ENCODE results near the gene AKR1B15. TPM values are rescaled to one million over a fixed set of nuclear protein-coding genes. Genes with fewer than 3 reads are reported as not detected.

AKR1B15 gene
- polyA plus RNA-seq, 1 of the 3 experiments (the other 2 are of a cell fraction), result not detected

DNA sequence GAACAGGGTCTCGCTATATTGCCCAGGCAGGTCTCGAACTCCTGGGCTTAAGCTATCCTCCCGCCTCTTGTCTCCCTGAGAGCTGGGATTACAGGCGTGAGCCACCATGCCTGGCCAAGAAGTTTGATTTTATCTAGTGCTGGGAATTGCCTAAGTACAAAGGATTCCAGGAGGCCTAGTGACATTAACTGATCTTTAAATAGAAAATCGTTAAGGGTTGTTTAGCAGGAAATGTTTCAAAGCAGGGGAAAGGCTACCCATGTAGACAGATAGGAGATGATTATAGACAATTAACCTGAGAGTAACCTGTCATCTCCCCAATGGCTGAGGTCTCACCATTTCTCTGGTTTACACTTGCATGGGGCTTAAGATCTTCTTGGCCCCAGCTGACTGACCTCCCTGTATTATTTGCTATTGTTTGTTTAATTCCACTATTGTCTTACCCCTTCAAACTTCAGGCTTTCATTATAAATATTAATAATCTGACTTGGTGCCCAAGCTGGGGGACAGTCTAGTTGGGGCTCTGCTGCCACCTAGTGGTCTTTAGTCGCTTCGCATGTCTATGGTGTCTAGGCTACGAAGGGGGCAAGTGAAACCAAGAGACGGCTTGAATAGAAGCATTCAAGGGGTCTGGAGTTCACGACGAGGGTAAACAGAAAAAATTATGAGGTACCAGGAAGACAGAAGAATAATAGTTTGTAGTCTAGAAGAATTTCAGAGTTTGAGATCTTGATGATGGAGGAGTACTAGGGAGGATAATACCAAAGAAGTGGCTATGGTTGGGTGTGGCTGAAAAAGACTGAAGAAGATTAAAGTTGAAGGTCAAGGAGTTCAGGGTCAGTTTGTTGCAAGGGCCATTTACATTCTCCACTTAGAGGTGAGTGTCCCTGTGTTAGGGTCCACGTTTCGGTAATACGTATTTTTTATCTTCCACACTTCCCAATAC, 57.3 kb downstream of the AKR1B15 start (continued):
- TF ChIP-seq JUND (IDR thresholded peaks at IDR 0.05), result no peak
- TF ChIP-seq, protein P1, sequence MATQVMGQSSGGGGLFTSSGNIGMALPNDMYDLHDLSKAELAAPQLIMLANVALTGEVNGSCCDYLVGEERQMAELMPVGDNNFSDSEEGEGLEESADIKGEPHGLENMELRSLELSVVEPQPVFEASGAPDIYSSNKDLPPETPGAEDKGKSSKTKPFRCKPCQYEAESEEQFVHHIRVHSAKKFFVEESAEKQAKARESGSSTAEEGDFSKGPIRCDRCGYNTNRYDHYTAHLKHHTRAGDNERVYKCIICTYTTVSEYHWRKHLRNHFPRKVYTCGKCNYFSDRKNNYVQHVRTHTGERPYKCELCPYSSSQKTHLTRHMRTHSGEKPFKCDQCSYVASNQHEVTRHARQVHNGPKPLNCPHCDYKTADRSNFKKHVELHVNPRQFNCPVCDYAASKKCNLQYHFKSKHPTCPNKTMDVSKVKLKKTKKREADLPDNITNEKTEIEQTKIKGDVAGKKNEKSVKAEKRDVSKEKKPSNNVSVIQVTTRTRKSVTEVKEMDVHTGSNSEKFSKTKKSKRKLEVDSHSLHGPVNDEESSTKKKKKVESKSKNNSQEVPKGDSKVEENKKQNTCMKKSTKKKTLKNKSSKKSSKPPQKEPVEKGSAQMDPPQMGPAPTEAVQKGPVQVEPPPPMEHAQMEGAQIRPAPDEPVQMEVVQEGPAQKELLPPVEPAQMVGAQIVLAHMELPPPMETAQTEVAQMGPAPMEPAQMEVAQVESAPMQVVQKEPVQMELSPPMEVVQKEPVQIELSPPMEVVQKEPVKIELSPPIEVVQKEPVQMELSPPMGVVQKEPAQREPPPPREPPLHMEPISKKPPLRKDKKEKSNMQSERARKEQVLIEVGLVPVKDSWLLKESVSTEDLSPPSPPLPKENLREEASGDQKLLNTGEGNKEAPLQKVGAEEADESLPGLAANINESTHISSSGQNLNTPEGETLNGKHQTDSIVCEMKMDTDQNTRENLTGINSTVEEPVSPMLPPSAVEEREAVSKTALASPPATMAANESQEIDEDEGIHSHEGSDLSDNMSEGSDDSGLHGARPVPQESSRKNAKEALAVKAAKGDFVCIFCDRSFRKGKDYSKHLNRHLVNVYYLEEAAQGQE (IDR thresholded peaks at IDR 0.05; ENCODE audit: low read depth, low read length), result no peak
- no peak for TF ChIP-seq FOXJ3 (CRISPR knock-in tag; IDR thresholded peaks at IDR 0.05)

DNA sequence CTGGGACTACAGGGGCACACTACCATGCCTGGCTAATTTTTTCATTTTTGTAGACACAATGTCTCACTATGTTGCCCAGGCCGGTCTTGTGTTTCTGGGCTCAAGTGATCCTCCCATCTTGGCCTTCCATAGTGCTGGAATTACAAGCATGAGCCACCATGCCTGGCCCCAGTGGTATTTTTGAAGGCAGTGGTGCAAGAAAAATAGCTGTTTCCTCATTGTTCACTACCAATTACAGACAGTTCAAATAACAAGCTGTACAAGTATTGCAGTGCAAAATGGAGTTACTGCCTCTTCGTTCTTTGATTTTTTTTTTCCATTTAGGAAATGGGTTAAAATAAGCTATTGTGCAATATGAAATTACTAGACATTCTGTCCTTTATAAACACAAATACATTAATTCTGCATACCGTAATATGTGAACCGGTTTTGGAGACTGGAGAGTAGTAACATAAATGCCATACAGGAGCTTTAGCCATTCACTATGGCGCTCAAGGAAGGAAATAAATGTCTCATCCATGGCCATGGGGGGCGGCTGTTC, 62.8 kb downstream of the AKR1B15 start:
- Histone ChIP-seq H4K20me1 (ENCODE audit: insufficient read depth) (no peaks in the 10 kb centered on the region), H3K9ac (no peak overlapping the region), H3K9me2 (no peaks in the 10 kb centered on the region), H3K79me2 (ENCODE audit: insufficient read depth) (no peaks in the 10 kb centered on the region), H3K4me3 (ENCODE audit: low read depth in 2 of 2, low read length in 1 of 2) (no peak overlapping the region), H3K4me2 (no peak overlapping the region), H2AFZ (ENCODE audit: low read depth) (no peak overlapping the region), H3F3A (replicated peaks; ENCODE audit: insufficient read depth) (peaks cover 25% of the 10 kb centered on the region), H3K27ac (ENCODE audit: low read depth in 2 of 2, low read length in 1 of 2) (no peak overlapping the region), H3K4me1 (ENCODE audit: control insufficient read depth in 1 of 2, insufficient read depth in 2 of 2, low read depth in 1 of 2, low read length in 1 of 2) (peaks cover 0 to 10% of the 10 kb centered on the region in 2 experiments; a peak in 2 of 4 replicates), H3K27me3 (ENCODE audit: insufficient read depth) (no peaks in the 10 kb centered on the region), H3K36me3 (replicated peaks in 1 of 2; ENCODE audit: control insufficient read depth in 1 of 2, insufficient read depth in 2 of 2, low read length in 1 of 2) (no peaks in the 10 kb centered on the region), H3K9me3 (no peaks in the 10 kb centered on the region)
- 45% methylated on average over 6 of the region's 6 CpGs for WGBS (ENCODE audit: low lambda C conversion rate)
- TF ChIP-seq JUND (IDR thresholded peaks at IDR 0.05) (no peak), SIN3A (IDR thresholded peaks at IDR 0.05; ENCODE audit: borderline replicate concordance, low read depth, low read length) (no peak), RCOR1 (IDR thresholded peaks at IDR 0.05; ENCODE audit: low read length) (no peak), TAF1 (IDR thresholded peaks at IDR 0.05; ENCODE audit: borderline replicate concordance, low read depth, low read length) (no peak), CHD2 (IDR thresholded peaks at IDR 0.05; ENCODE audit: low read length, partially characterized antibody) (no peak), TCF12 (IDR thresholded peaks at IDR 0.05) (no peak), MXI1 (IDR thresholded peaks at IDR 0.05; ENCODE audit: low read depth, low read length) (no peak), GATA2 (CRISPR knock-in tag; IDR thresholded peaks at IDR 0.05) (no peak), SMC3 (IDR thresholded peaks at IDR 0.05; ENCODE audit: low read depth, low read length) (no peak), RXRA (IDR thresholded peaks at IDR 0.05; ENCODE audit: borderline replicate concordance, low read depth) (no peak)
- TF ChIP-seq, protein P2, sequence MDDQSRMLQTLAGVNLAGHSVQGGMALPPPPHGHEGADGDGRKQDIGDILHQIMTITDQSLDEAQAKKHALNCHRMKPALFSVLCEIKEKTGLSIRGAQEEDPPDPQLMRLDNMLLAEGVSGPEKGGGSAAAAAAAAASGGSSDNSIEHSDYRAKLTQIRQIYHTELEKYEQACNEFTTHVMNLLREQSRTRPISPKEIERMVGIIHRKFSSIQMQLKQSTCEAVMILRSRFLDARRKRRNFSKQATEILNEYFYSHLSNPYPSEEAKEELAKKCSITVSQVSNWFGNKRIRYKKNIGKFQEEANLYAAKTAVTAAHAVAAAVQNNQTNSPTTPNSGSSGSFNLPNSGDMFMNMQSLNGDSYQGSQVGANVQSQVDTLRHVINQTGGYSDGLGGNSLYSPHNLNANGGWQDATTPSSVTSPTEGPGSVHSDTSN (IDR thresholded peaks at IDR 0.05), result no peak
- TF ChIP-seq, protein P3, sequence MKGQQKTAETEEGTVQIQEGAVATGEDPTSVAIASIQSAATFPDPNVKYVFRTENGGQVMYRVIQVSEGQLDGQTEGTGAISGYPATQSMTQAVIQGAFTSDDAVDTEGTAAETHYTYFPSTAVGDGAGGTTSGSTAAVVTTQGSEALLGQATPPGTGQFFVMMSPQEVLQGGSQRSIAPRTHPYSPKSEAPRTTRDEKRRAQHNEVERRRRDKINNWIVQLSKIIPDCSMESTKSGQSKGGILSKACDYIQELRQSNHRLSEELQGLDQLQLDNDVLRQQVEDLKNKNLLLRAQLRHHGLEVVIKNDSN (IDR thresholded peaks at IDR 0.05; ENCODE audit: borderline replicate concordance, low read depth), result no peak
- TF ChIP-seq, protein P4, sequence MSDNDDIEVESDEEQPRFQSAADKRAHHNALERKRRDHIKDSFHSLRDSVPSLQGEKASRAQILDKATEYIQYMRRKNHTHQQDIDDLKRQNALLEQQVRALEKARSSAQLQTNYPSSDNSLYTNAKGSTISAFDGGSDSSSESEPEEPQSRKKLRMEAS (IDR thresholded peaks at IDR 0.05; ENCODE audit: low read depth), result no peak
- ChIA-PET POLR2A (no interaction called here), CTCF (interaction anchor here (0.8 to 2.6 kb wide), 13 partner anchors 9 to 539 kb away, joined by 3 to 15 read pairs (median 7); partner anchors contain the start of gene AKR1B1)
- no peak for DNase-seq

Data from SK-N-SH (cell line).